SU-DHL-6 (cell line): ENCODE results near the gene NRP2.

Experiments
- EZH2phosphoT487 ChIP-seq: fragments of 200-600 bp; sonication (generic), shearing (Covaris generic); conservative IDR thresholded peaks from 2 replicates; pipeline ENCODE4 v1.6.1; 2018; ENCODE audit warnings: mild to moderate bottlenecking, antibody characterized with exemption, low read length, moderate library complexity, mixed read lengths
- TF ChIP-seq, protein P1 (sequence below): fragments of 200-600 bp; sonication (generic); IDR thresholded peaks from one replicate; pipeline ENCODE4 v1.5.1; 2017; ENCODE audit warnings: antibody characterized with exemption, mild to moderate bottlenecking, low read length, moderate library complexity; ENCODE audit not compliant: insufficient read depth, poor library complexity, severe bottlenecking

DNA sequence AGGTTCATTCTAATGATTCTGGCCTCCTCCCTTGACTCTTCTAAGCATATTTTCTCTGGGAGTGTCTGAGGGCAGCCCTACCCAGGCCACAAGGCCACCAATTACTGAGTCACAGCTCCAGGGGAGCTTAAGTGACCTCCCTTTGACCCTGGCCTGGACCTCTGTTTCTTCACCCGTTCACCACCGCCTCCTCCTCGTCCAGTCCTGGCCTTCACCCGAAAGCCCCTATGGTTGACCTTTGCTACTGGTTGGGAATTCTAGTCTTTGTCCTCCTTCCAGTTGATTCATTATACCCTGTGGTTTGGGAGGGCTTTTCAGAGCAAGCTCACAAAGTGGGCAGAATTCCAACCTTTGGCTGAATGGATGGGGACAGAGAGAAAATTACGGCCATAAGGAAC lies 72.6 kb downstream of the NRP2 start:
- TF ChIP-seq, protein P1, sequence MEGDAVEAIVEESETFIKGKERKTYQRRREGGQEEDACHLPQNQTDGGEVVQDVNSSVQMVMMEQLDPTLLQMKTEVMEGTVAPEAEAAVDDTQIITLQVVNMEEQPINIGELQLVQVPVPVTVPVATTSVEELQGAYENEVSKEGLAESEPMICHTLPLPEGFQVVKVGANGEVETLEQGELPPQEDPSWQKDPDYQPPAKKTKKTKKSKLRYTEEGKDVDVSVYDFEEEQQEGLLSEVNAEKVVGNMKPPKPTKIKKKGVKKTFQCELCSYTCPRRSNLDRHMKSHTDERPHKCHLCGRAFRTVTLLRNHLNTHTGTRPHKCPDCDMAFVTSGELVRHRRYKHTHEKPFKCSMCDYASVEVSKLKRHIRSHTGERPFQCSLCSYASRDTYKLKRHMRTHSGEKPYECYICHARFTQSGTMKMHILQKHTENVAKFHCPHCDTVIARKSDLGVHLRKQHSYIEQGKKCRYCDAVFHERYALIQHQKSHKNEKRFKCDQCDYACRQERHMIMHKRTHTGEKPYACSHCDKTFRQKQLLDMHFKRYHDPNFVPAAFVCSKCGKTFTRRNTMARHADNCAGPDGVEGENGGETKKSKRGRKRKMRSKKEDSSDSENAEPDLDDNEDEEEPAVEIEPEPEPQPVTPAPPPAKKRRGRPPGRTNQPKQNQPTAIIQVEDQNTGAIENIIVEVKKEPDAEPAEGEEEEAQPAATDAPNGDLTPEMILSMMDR: no peak
- no peak for TF ChIP-seq EZH2phosphoT487
